Measurements from ENCODE around the gene ADGRE2.
"Not testable (repeated sequence)": the region's sequence is repeated elsewhere in the genome, so short reads cannot be mapped to it uniquely, and the experiment has no call there.

DNA sequence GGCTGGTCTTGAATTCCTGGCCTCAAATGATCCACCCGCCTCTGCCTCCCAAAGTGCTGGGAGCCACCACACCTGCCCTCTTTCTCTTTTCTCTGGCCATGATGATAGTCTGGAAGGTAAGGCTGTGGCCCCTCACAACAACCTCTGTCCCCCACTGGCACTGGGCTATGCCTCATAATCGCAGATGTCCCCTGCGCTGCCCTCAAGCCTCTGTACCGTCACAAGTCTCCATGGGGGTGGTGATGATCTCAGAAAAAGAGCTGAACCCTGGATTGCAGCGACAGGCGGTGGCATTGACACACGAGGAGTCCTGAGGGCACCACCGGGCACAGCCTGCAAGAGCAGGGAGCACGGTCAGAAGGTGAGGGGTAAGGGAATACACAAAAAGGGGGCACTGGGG lies 4.6 kb downstream of the ADGRE2 start:
- TF ChIP-seq CTCF (IDR thresholded peaks at IDR 0.05; ENCODE audit: low read depth, low read length, missing input control); RAD21 (IDR thresholded peaks at IDR 0.05); GABPA (IDR thresholded peaks at IDR 0.05 in 1 of 2, conservative IDR thresholded peaks at IDR 0.05 in 1 of 2); YY1 (IDR thresholded peaks at IDR 0.05); SP1 (IDR thresholded peaks at IDR 0.05); TAF1 (conservative IDR thresholded peaks at IDR 0.05); EGR1 (IDR thresholded peaks at IDR 0.05; ENCODE audit: low read depth in 2 of 2); MAX (IDR thresholded peaks at IDR 0.05); FOXA1 (IDR thresholded peaks at IDR 0.05); HNF4A (conservative IDR thresholded peaks at IDR 0.05); JUND (IDR thresholded peaks at IDR 0.05): not testable (repeated sequence)
- TF ChIP-seq, protein P1, sequence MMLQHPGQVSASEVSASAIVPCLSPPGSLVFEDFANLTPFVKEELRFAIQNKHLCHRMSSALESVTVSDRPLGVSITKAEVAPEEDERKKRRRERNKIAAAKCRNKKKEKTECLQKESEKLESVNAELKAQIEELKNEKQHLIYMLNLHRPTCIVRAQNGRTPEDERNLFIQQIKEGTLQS (IDR thresholded peaks at IDR 0.05) = not testable (repeated sequence)
- TF ChIP-seq, protein P2, sequence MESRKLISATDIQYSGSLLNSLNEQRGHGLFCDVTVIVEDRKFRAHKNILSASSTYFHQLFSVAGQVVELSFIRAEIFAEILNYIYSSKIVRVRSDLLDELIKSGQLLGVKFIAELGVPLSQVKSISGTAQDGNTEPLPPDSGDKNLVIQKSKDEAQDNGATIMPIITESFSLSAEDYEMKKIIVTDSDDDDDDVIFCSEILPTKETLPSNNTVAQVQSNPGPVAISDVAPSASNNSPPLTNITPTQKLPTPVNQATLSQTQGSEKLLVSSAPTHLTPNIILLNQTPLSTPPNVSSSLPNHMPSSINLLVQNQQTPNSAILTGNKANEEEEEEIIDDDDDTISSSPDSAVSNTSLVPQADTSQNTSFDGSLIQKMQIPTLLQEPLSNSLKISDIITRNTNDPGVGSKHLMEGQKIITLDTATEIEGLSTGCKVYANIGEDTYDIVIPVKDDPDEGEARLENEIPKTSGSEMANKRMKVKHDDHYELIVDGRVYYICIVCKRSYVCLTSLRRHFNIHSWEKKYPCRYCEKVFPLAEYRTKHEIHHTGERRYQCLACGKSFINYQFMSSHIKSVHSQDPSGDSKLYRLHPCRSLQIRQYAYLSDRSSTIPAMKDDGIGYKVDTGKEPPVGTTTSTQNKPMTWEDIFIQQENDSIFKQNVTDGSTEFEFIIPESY (IDR thresholded peaks at IDR 0.05) = not testable (repeated sequence)
- TF ChIP-seq, protein P3, sequence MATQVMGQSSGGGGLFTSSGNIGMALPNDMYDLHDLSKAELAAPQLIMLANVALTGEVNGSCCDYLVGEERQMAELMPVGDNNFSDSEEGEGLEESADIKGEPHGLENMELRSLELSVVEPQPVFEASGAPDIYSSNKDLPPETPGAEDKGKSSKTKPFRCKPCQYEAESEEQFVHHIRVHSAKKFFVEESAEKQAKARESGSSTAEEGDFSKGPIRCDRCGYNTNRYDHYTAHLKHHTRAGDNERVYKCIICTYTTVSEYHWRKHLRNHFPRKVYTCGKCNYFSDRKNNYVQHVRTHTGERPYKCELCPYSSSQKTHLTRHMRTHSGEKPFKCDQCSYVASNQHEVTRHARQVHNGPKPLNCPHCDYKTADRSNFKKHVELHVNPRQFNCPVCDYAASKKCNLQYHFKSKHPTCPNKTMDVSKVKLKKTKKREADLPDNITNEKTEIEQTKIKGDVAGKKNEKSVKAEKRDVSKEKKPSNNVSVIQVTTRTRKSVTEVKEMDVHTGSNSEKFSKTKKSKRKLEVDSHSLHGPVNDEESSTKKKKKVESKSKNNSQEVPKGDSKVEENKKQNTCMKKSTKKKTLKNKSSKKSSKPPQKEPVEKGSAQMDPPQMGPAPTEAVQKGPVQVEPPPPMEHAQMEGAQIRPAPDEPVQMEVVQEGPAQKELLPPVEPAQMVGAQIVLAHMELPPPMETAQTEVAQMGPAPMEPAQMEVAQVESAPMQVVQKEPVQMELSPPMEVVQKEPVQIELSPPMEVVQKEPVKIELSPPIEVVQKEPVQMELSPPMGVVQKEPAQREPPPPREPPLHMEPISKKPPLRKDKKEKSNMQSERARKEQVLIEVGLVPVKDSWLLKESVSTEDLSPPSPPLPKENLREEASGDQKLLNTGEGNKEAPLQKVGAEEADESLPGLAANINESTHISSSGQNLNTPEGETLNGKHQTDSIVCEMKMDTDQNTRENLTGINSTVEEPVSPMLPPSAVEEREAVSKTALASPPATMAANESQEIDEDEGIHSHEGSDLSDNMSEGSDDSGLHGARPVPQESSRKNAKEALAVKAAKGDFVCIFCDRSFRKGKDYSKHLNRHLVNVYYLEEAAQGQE (IDR thresholded peaks at IDR 0.05) = not testable (repeated sequence)
